ENCODE results near the gene C10orf90. TPM values are rescaled to one million over a fixed set of nuclear protein-coding genes. Genes with fewer than 3 reads are reported as not detected.

C10orf90 gene
- total RNA-seq, 1 experiment from 2014 or later, result not detected

GRCh38 chr10:126549344-126549743 lies 121.1 kb downstream of the C10orf90 start:
- H4K91ac ChIP-seq (ENCODE audit: insufficient read length, low read depth, low read length), result no peak overlapping the region
- H4K20me1 ChIP-seq (ENCODE audit: control insufficient read depth, insufficient read depth, insufficient read length), result no peaks in the 10 kb centered on the region
- TF ChIP-seq CTCF (conservative IDR thresholded peaks at IDR 0.05), result no peak
- no peaks in the 10 kb centered on the region for H3K79me1 ChIP-seq (ENCODE audit: insufficient read depth, low read depth, low read length, poor library complexity, severe bottlenecking)
- H3K27me3 ChIP-seq (ENCODE audit: insufficient read depth, low read length), result no peaks in the 10 kb centered on the region
- H3K4me1 ChIP-seq (ENCODE audit: insufficient read depth, low read length), result peaks cover 12% of the 10 kb centered on the region; the same call in 1 of the 2 replicates
- no peak overlapping the region for H2AK5ac ChIP-seq (ENCODE audit: insufficient read length, low read length)
- H3K18ac ChIP-seq (ENCODE audit: insufficient read length, low read depth, low read length), result no peak overlapping the region
- no peak overlapping the region for H4K8ac ChIP-seq (replicated peaks; ENCODE audit: insufficient read length, low read depth, low read length)
- Mint-ChIP-seq H3K4me1 (peaks cover 24 to 31% of the 10 kb centered on the region in 2 experiments), H3K27me3 (ENCODE audit: low read depth) (no peaks in the 10 kb centered on the region; the same call in 1 of the 2 replicates), H3K27ac (0 out of 7 replicates have a peak overlapping the region, but pooled peaks of 1 of the 3 experiments have one; percentile 40), H3K9me3 (no peaks in the 10 kb centered on the region), H3K36me3 (ENCODE audit: insufficient read depth in 1 of 3, low read depth in 3 of 3) (no peaks in the 10 kb centered on the region), H3K4me3 (no peak overlapping the region)
- H3K4ac ChIP-seq (ENCODE audit: low read depth, low read length), result no peak overlapping the region
- no peak overlapping the region for H3K9ac ChIP-seq (ENCODE audit: extremely low read depth, insufficient read length, low read length)
- no peak for DNase-seq
- no peak overlapping the region for H2BK5ac ChIP-seq (ENCODE audit: insufficient read length, low read length)
- no peak overlapping the region for H4K5ac ChIP-seq (ENCODE audit: insufficient read length, low read depth, low read length)
- H2BK20ac ChIP-seq (ENCODE audit: low read depth, low read length, poor library complexity, severe bottlenecking), result no peak overlapping the region
- H3K23ac ChIP-seq (ENCODE audit: insufficient read length, low read depth, low read length), result no peak overlapping the region
- no peak overlapping the region for H3K14ac ChIP-seq (ENCODE audit: insufficient read depth, low read length)
- H2BK120ac ChIP-seq (ENCODE audit: low read depth, low read length, poor library complexity, severe bottlenecking), result no peak overlapping the region
- H3K23me2 ChIP-seq (ENCODE audit: insufficient read length, low read depth, low read length, poor library complexity, severe bottlenecking), result no peaks in the 10 kb centered on the region
- H3K4me2 ChIP-seq (ENCODE audit: insufficient read depth, insufficient read length, low read length), result no peak overlapping the region
- H3K27ac ChIP-seq (ENCODE audit: insufficient read length, low read depth, low read length), result no peak overlapping the region
- no peak overlapping the region for H3K56ac ChIP-seq (ENCODE audit: insufficient read length, low read depth, low read length)
- no peak overlapping the region for H2BK12ac ChIP-seq (ENCODE audit: insufficient read length, low read depth, low read length)
- H3T11ph ChIP-seq (ENCODE audit: low read length), result no peak overlapping the region
- no peaks in the 10 kb centered on the region for H3K9me3 ChIP-seq (ENCODE audit: control insufficient read depth, low read depth, low read length)
- H2BK15ac ChIP-seq (ENCODE audit: low read depth, low read length), result no peak overlapping the region
- H2AFZ ChIP-seq (ENCODE audit: low read length), result no peak overlapping the region
- no peaks in the 10 kb centered on the region for H3K79me2 ChIP-seq (ENCODE audit: insufficient read depth, low read length)

Data from H9 (cell line).